Embryonic facial prominence (tissue), 1 donor: Measurements from ENCODE around the gene SPATA31A6.
"Not testable (repeated sequence)": the region's sequence is repeated elsewhere in the genome, so short reads cannot be mapped to it uniquely, and the experiment has no call there.

Experiments used
- DNase-seq: peaks from one replicate; pipeline ENCODE4 v3.0.0-alpha.2; 2016; ENCODE audit errors: extremely low spot score

SPATA31A6 gene

DNA sequence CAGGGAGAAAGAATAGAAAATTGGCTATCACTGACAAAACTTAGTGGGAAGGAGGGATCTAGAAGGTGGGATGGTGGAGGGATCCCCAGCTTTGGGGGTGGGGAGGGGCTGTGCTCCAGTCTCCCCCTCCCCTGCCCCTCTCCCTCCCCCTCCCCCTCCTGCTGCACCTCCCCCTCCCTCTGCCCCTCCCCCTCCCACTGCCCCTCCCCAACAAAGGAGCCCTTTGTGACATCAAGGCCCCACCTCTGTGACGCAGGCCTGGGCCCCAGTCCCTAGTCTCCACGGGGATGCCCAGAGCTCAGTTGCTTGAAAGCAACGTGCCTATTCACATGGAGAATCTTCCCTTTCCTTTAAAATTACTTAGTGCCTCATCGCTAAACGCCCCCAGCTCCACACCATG is at the start of gene SPATA31A6:
TSS of gene SPATA31A6 (plus strand) at position 301 of the 400 bp plus-strand sequence. CDS start at position 330, 29 bp downstream.
- DNase-seq: not testable (repeated sequence)

DNA sequence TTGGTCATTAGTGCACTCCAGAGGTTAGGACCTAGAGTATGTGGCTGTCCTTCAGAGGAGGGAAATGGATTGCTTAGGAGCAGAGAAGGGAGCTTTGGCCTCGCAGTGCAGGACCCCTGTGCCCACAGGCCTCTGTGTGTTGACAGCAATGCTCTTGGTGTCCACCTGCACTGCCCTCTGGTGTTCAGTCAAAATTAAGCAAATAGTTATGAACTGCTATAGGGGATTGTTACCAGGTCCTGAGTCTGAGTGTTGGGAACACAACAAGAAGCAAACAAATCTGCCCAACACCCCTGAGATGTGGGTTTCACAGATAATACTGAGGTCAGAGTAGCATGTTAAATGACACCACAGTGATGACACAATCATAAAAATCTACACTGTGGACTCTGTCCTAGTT is 23.2 kb upstream of the SPATA31A6 start:
- DNase-seq: not testable (repeated sequence)

DNA sequence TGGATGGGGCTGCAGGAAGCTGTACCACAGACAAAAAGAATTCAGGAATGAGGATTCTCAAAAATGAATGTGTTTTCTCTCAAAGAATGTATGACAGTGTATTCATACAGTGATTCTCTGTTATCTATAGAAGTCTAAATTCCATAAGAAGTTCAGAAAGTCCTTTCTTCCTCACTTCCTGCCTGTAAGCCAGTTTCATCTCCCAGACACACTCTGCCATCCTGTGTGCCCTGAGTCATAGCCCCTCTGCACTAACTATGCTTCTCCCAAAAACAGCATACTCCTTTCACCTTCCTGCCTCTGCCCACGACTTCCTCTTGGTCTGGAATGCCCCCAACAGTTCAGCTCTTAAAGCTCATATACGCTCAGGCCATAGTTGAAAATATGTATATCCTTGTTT is 36.4 kb downstream of the SPATA31A6 start:
- not testable (repeated sequence) for DNase-seq

DNA sequence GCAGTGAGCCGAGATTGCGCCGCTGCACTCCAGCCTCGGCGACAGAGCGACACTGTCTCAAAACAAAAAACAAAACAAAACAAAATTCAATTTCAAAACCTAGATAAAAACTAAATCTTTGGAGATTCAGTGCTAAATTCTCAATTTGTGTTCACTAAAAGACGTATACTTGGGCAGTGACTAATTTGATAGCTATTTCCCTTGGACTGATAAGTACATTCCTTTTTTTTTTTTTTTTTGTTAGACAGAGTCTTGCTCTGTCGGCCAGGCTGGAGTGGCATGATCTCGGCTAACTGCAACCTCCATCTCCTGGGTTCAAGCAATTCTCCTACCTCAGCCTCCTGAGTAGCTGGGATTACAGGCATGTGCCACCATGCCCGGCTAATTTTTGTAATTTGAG is 39.8 kb downstream of the SPATA31A6 start:
- not testable (repeated sequence) for DNase-seq

DNA sequence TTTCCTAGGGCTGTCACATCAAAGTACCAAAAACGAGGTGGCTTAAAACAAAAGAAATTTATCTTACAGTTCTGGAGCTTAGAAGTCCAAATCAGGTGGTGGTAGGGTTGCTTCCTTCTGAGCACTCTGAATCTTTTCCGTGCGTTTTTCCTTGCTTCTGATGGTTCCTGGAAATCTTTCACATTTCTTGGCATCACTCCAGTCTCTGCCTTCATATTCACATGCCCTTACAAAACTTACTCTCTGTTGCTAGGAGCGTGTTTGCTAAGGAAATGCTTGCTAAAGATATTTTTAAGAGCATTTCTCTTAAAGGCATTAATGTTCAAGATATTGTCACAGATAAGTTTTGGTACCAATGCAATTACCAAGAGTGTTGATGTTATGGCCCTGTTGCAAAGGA is 49.6 kb downstream of the SPATA31A6 start:
- not testable (repeated sequence) for DNase-seq

DNA sequence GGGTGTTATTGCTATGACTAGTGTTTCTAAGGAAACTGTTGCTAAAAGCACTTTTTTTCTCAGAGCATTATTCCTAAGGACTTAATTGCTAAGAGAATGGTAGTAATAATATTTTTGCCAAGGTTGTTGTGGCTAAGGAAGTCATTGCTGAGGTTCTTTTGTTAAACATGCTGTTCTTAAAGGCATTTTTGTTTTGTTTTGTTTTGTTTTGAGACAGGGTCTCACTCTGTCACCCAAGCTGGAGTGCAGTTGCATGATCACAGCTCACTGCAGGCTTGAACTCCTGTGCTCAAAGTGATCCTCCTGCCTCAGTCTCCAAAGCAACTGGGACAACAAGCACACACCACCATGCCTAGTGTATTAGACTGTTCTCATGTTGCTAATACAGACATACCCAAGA is 51.2 kb downstream of the SPATA31A6 start:
- DNase-seq: not testable (repeated sequence)

DNA sequence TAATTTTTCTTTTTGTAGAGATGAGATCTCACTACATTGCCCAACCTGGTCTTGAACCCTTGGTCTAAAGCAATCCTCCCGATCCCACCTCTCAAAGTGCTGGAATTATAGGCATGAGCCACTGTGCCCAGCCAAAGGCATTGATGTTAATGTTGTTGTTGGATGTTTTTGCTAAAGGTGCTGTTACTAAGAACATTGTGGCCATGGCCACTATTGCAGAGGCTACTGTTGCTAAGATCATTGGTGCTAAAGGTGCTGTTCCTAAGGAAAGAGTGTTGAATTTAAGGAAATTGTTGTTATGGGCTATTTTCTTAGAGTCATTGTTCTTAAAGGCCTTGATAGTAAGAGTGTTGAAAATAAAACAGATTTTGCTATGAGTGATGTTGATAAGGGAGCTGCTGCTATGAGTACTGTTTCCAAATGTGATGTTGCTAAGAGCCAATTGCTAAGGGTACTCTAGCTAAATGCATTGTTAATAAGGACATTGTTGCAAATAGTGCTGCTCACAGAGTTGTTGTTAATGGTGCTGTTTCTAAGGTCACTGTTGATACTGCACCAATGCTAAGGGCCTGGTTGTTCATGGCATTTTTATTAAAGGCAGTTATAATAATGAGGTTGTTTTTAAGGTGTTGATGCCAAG is 52.0 kb downstream of the SPATA31A6 start:
- DNase-seq: not testable (repeated sequence)

DNA sequence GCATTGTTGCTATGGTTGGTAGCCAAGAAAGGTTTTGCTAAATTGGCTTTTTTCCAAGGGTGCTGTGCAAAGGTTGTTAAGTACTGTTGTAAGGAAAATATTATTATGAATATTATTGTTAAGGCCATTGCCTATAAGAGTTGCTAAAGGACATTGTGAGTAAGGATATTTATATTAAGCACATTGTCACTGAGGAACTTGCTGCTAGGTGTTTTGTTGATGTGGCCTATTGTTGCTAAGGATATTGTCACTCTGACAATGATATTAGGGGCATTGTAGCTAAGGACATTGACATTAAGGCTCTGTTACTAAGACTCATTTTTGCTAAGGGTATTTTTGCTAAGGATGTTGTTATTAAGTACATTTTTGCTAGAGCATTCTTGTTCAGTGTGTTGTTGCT is 52.6 kb downstream of the SPATA31A6 start:
- not testable (repeated sequence) for DNase-seq

DNA sequence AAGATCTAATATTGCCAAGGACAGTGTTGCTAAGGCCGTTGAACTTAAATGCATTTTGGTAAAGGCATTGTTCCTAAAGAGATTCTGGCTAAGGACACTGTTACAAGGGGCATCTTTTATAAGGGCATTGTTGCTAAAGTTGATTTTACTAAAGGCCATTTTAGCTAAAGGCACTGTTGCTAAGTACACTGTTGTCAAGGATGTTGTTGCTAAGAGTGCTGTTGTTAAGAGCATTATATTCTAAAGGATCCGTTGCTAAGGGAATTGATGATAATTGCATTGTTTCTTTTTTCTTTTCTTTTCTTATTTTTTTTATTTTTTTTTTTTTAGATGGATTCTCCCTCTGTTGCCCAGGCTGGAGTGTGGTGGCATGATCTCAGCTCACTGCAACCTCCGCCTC is 53.9 kb downstream of the SPATA31A6 start:
- DNase-seq: not testable (repeated sequence)

DNA sequence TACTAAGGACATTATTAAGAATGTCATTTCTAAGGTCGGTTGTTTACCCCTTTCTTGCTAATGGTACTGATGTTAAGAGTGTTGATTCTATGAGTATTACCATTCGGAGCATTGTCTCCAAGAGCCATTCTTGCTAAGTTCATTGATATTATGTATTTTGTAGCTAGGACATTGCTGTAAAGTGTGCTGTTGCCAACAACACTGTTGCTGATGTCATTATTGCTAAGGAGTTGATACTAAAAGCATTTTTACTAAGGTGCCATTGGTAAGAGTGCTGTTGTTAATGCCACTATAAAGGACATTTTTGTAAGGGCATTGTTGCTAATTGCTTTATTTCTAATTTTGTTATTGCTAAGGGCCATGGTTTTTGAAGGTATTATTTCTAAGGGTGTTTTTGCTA is 55.4 kb downstream of the SPATA31A6 start:
- DNase-seq: not testable (repeated sequence)
